Measurements from ENCODE around the gene RCN2. TPM values are rescaled to one million over a fixed set of nuclear protein-coding genes. Genes with fewer than 3 reads are reported as not detected.
A peak's percentile ranks its signal among the peaks of the same experiment; 100 is the strongest.

RCN2 gene
- total RNA-seq, 6 experiments from 2014 or later: 88.0 to 98.1 (median 94.5) TPM

DNA sequence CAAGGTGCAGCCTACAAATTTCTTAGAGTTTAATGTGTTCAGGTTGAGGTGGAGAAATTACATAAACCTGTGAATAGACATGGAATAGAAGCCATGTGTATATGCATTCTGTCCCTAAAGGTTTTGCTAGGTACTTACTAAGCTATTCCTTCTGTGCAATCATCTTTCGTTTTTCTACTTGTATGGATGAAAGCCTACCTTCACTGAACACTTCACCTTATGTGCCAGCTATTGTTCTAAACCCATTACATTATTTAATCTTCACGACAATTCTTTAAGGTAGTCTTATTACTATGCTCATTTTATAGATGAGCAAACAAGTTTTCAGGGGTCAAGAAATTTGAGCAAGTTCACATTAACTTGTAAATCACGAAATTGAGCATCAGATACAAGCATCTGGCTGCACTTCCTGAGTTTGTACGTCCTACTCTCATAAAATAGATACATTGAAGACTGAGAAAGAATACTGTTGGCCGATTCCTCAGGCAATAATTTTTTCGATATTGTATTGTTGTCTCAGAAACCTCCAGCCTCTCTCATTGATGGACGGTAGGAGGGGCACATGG lies 635 bp upstream of the RCN2 start:
- Mint-ChIP-seq H3K4me1 (ENCODE audit: low read depth) (peaks cover 21% of the 10 kb centered on the region), H3K27ac (peak overlapping the region; percentile 57), H3K27me3 (ENCODE audit: insufficient read depth) (peaks cover 7% of the 10 kb centered on the region; the same call in 1 of the 2 replicates), H3K9me3 (no peaks in the 10 kb centered on the region), H3K4me3 (peak overlapping the region; percentile 91), H3K36me3 (ENCODE audit: low read depth) (peaks cover 11% of the 10 kb centered on the region)
- TF ChIP-seq, protein P1, sequence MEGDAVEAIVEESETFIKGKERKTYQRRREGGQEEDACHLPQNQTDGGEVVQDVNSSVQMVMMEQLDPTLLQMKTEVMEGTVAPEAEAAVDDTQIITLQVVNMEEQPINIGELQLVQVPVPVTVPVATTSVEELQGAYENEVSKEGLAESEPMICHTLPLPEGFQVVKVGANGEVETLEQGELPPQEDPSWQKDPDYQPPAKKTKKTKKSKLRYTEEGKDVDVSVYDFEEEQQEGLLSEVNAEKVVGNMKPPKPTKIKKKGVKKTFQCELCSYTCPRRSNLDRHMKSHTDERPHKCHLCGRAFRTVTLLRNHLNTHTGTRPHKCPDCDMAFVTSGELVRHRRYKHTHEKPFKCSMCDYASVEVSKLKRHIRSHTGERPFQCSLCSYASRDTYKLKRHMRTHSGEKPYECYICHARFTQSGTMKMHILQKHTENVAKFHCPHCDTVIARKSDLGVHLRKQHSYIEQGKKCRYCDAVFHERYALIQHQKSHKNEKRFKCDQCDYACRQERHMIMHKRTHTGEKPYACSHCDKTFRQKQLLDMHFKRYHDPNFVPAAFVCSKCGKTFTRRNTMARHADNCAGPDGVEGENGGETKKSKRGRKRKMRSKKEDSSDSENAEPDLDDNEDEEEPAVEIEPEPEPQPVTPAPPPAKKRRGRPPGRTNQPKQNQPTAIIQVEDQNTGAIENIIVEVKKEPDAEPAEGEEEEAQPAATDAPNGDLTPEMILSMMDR (IDR thresholded peaks at IDR 0.05): no peak
- DNase-seq: no peak

GRCh38 chr15:76932135-76932966 lies 802 bp downstream of the RCN2 start:
- no peak for DNase-seq
- Mint-ChIP-seq H3K27me3 (ENCODE audit: insufficient read depth) (peaks cover 5% of the 10 kb centered on the region; the same call in 1 of the 2 replicates), H3K9me3 (no peaks in the 10 kb centered on the region), H3K36me3 (ENCODE audit: low read depth) (peaks cover 19% of the 10 kb centered on the region), H3K27ac (peak overlapping the region; percentile 84), H3K4me1 (ENCODE audit: low read depth) (peaks cover 21% of the 10 kb centered on the region), H3K4me3 (peak overlapping the region; percentile 91)
- TF ChIP-seq, protein P1 (IDR thresholded peaks at IDR 0.05): no peak

- Mint-ChIP-seq H3K9me3 (no peaks in the 10 kb centered on the region), H3K27me3 (ENCODE audit: insufficient read depth) (no peaks in the 10 kb centered on the region), H3K36me3 (ENCODE audit: low read depth) (peaks cover 19% of the 10 kb centered on the region), H3K4me3 (no peak overlapping the region), H3K27ac (no peak overlapping the region), H3K4me1 (ENCODE audit: low read depth) (peaks cover 21% of the 10 kb centered on the region)
- TF ChIP-seq, protein P1 (IDR thresholded peaks at IDR 0.05): no peak
- no peak for DNase-seq
Observed at GRCh38 chr15:76935620-76936019, 4.1 kb downstream of the RCN2 start.

GRCh38 chr15:76936671-76937070 lies 5.1 kb downstream of the RCN2 start:
- no peak for DNase-seq
- Mint-ChIP-seq H3K27me3 (ENCODE audit: insufficient read depth) (no peaks in the 10 kb centered on the region), H3K27ac (no peak overlapping the region), H3K4me3 (no peak overlapping the region), H3K4me1 (ENCODE audit: low read depth) (peaks cover 14% of the 10 kb centered on the region), H3K9me3 (no peaks in the 10 kb centered on the region), H3K36me3 (ENCODE audit: low read depth) (peaks cover 19% of the 10 kb centered on the region)
- TF ChIP-seq, protein P1 (IDR thresholded peaks at IDR 0.05): no peak

- H3K4me3 Mint-ChIP-seq: no peak overlapping the region
- H3K27ac Mint-ChIP-seq: no peak overlapping the region
- no peaks in the 10 kb centered on the region for H3K27me3 Mint-ChIP-seq (ENCODE audit: insufficient read depth)
- H3K4me1 Mint-ChIP-seq (ENCODE audit: low read depth): no peaks in the 10 kb centered on the region
- no peaks in the 10 kb centered on the region for H3K9me3 Mint-ChIP-seq
- DNase-seq: no peak
- TF ChIP-seq, protein P1 (IDR thresholded peaks at IDR 0.05): no peak
- peaks cover 19% of the 10 kb centered on the region for H3K36me3 Mint-ChIP-seq (ENCODE audit: low read depth)
Observed at GRCh38 chr15:76938752-76939151, 7.2 kb downstream of the RCN2 start.
